ENCODE measurements around the gene WNT11.

DNA sequence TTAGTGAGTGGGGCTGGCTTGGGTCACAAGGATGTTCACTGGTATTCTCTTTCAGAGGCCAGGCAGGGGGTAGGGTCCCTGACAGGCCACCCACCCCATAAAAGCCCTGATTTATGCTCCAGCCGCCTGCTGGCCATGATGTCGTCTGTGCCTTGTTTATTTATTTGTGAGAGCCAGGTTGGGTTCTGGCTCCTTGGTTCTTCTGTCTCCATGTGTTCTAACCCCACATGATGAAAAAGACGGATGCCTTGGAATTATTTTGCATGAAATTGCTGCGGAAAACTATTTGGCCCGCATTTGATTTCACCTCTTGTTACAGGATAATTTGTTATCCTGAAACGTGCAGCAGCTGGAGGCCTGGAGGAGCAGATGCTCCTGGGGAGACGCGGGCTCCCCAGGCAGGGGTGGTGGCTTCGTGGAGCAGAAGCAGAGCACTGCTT, 46.3 kb upstream of the WNT11 start:
- TF ChIP-seq POLR2AphosphoS5 (IDR thresholded peaks at IDR 0.05; ENCODE audit: low read depth, low read length): no peak
- no peak for TF ChIP-seq REST (IDR thresholded peaks at IDR 0.05; ENCODE audit: insufficient read depth in 1 of 2, low read depth in 2 of 2, low read length in 2 of 2)

Data from PFSK-1 (cell line).